HG02623 (cell line): ENCODE measurements around the gene MZT2B.
"Not testable (repeated sequence)": the region's sequence is repeated elsewhere in the genome, so short reads cannot be mapped to it uniquely, and the experiment has no call there.

Experiments
- ATAC-seq: cut with Tn5 transposase; IDR thresholded peaks from one replicate; pipeline ENCODE4 v1.9.1; 2021; ENCODE audit warnings: moderate library complexity; ENCODE audit not compliant: unreplicated experiment

The MZT2B gene

DNA sequence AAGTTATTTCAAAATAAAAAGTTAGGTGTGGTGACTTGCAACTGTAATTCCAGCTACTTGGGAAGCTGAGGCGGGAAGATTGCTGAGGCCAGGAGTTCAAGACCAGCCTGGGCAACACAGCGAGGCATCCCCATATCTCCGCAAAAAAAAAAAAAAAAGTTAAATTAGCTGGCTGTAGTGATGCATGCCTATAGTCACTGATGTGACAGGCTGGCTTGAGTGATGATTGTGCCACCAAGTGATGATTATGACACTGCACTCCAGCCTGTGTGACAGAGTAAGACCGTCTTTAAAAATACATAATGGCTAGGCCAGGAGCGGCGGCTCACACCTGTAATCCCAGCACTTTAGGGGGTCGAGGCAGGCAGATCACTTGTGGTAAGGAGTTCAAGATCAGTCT is 12.2 kb upstream of the MZT2B start:
- no peak for ATAC-seq

DNA sequence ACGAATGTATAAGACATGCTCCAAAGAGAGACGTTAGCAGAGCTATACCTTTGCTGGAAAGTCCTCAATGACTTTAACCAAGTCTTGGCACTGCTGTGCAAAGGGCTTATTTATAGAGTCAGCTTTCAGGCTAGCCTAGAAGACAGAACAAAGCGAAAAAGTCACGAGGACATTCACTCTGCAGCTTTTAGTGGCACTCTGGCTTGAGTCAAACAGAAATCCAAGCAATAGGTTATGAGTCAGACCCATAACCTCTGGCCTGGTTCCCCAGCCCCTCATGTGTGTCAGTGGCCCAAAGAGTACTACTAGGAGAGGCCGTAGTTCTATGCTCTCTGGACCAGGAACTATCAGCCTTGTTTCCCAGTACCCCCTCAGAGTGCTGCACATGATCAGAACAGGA is 7.2 kb upstream of the MZT2B start:
- ATAC-seq = peak; percentile 77

DNA sequence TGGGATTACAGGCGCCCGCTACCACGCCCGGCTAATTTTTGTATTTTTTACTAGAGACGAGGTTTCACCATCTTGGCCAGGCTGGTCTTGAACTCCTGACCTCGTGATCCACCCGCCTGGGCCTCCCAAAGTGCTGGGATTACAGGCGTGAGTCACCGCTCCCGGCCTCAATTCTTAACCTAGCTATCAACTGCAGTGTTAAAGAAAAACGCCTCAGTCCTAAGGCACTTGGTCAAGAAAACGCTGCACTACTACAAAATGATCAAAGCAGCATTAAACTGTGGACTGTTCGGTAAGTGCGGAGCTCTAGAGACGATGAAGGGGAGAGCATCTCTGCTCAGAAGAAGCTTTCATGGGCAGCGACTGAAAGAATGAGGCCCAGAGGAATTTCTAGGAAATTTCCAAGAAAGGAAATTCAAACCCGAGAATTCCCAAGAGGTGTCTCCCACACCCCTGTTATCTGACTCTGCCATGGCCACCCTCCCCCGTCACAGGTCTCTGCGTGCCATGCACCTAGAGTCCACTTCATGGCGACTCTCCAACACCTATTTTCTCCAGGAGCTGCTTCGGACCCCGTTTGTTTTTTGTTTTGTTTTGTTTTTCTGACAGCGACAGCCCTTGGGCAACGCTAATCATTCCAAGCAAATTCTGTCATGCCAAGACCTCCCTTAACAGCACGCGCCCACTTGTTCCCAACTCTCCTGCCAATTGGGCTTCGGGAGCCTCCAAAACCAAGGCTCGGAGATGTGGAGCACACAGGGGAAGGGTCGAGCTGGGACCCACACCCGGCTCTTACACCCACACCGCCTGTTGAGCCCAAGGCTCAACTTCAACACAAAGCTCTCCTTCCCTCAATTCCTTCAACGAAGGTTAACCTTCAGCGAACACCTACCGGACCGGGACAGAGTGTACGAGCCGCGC is 1.4 kb upstream of the MZT2B start:
- ATAC-seq = not testable (repeated sequence)

- peak; percentile 50 for ATAC-seq
Observed at GRCh38 chr2:130181325-130181879, 660 bp upstream of the MZT2B start, which contains the start of gene SMPD4. Gene SMPD4 (minus strand): TSS chr2:130181602. CDS start chr2:130176592, 5,010 bp downstream.

DNA sequence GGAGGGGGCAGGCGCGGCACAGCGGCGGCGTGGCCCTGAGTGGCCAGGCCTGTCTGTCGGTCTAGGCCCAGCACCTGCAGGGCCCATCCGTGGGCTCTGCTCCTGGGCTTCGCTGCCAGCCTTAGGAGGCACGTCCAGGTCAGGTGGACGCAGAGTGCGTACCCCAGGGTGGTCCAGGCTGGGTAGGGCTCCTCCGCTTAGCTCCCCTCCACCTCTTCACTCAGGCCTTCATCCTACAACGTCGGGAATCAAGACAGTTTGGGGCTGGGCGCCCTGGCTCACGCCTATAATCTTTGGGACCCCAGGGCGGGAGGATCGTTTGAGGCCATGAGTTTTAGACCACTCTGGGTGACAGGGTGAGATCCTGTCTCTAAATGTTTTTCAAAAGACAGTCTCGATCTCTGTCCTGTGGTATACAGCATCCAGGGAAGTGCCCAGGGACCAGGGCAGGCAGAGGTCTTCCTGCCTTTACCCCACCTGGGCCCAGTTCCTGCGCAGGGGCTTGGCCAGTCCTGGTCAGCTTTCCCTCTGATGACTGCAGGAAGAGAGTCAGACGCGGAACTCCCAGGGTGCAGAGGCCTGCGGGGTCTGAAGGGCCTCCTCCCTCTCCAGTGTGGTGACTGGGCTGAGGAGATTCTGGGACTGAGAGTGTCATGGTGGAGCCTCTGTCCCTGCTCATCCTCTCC is 907 bp downstream of the MZT2B start:
- not testable (repeated sequence) for ATAC-seq

DNA sequence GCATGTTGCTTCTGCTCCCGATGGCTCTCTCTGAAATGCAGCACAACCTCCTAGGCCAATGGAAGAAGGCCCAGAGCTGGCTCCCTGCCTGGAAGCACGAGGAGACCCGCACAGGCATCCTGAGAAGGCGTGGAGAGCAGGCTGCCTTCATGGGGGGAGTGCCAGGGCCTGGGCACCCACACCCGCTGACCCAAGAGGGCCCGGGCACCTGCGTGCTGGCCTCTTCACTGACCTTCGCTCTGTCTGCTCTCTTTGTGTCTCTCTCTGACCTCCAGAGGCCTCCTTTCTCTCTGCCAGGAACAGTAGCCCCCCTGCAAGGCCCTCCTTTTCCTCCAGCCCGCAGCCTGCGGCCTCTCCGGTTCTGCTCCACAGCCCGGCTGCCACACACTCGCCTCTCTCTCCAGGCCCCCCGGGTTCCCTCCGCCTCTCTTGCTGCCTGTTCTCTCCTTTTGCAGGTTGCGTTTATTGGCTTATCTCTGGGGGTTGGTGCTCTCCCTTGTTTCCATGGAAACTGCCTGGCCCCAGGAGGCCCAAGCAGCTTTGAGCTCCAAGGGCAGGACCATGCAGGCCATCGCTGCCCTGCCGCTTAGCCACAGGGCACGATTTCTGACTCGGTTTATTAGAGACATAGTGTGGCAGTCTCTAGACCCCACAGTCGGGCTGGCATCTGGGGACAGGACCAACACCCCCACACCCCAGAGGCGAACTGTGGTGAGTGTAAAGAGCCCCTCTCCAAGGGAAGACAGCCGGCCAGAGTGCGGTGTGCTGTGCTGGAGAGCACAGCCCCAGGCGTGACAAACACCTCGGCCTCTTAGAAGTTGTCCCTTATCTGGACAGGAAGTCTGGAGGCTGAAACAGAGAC is 1.7 kb downstream of the MZT2B start:
- ATAC-seq = no peak

DNA sequence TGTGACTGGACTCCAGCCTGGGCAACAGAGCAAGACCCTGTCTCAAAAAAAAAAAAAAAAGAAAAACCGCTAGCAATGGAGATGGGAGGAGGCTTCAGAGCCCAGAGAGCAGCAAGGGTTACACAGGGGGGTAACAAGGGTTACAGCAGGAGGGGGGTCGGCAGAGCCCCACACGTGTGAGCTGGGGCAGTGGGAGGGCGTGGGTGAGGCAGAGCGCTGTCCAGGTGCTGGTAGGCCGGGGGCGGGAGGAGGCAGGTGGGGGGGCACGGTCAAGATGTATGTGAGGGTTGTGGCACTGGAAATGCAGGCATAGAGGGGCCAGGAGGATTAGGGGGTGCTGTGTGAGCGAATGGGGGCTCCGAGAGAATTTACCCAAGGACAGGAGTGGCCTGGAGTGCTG is 3.4 kb downstream of the MZT2B start:
- no peak for ATAC-seq

GRCh38 chr2:130185896-130186295 is 3.8 kb downstream of the MZT2B start:
- no peak for ATAC-seq

DNA sequence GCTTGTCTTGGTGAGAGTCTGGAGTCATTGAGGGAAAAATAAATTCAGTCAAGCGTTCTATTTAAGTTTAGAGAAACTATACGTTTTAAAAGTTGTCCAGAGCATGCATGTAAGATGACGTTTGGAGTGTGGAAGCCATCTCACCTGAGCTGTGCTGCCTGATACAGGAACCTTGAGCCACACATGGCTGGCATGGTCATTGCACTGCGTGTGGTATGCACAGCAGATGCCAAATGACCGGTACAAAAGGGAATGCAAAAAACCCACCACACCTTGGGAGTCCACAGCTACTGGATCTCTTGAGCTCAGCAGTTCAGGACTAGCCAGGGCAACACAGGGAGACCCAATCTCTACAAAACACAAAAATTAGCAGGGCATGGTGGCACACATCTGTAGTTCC is 4.3 kb downstream of the MZT2B start:
- ATAC-seq = no peak

DNA sequence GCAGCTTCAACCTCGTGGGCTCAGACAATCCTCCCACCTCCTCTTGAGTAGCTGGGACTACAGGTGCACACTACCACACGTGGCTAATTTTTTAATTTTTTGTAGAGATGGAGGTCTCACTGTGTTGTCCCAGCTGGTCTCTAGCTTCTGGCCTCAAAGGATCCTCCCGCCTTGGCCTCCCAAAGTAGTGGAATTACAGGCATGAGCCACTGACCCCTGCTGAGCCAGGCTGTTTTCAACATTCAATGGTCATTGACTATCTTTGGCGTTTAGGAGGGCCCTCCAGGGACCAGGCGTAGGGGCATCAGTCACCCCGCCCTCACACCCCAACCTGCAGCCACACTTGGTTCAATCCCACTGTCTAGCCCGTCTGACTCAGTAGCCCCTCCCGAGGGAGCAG is 5.2 kb downstream of the MZT2B start:
- ATAC-seq = no peak

GRCh38 chr2:130187859-130188792 is 6.1 kb downstream of the MZT2B start:
- ATAC-seq = not testable (repeated sequence)

- ATAC-seq = not testable (repeated sequence)
Observed at GRCh38 chr2:130188958-130189357, 6.9 kb downstream of the MZT2B start.

DNA sequence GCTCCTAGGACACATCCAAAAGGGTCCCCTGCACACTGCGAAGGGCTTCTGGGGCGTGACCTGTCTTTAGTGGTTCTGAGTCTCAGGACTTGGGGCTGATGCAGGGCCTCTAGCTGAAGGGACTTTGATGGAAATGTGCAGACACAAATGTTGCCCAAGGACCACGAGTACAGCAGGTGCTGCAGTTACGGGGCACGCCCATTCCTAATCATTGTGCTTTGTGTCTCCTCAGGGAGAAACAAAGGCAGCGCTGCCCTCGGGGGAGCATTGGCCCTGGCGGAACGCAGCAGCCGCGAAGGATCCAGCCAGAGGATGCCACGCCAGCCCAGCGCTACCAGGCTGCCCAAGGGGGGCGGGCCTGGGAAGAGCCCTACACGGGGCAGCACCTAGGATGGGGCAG is 8.2 kb downstream of the MZT2B start:
- ATAC-seq = no peak

DNA sequence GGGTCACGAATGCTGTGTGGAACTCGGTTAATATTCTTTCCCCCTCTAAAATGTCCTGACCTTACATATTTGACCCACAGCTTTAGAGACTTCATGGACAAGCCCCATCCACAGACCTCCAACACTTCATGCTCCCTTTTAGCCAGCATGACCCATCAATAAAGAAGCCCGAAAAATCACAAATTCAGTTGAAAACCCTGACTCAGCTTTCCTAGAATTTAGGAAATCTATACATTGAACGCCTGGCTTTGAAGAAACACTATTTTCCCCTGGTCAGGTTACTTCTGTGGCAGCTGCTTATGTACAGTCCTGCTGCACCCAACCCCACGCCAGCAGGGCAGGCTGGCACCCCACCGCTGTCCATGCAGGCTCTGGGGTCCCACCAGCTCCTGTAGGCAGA is 9.3 kb downstream of the MZT2B start:
- not testable (repeated sequence) for ATAC-seq

- ATAC-seq = not testable (repeated sequence)
Observed at GRCh38 chr2:130192451-130192850, 10.4 kb downstream of the MZT2B start.

GRCh38 chr2:130193824-130194223 is 11.8 kb downstream of the MZT2B start:
- ATAC-seq = not testable (repeated sequence)

DNA sequence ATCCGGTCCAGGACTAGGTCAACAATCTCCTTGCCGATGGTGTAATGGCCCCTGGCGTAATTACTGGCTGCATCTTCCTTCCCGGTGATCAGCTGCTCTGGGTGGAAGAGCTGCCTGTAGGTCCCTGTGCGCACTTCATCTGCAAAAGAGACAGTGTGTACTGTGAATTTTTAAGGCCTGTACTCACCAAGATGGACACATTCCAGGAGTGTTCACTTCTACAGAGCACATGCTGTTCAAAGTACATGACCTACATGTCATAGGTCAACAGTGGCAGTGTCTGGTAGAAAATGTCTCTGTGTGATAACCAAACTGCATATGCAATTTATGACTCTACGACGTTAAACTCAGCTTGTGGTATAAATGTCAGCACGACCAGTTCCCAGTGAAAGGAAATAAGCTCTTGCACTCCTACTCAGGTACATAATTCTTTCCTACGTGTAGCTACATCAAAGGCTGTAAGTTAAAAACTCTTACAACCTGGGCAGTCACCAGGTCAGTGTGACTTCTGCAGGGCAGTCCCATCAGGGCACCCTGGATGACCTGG is 13.1 kb downstream of the MZT2B start:
- ATAC-seq = not testable (repeated sequence)

GRCh38 chr2:130196052-130196451 is 14.0 kb downstream of the MZT2B start:
- not testable (repeated sequence) for ATAC-seq

DNA sequence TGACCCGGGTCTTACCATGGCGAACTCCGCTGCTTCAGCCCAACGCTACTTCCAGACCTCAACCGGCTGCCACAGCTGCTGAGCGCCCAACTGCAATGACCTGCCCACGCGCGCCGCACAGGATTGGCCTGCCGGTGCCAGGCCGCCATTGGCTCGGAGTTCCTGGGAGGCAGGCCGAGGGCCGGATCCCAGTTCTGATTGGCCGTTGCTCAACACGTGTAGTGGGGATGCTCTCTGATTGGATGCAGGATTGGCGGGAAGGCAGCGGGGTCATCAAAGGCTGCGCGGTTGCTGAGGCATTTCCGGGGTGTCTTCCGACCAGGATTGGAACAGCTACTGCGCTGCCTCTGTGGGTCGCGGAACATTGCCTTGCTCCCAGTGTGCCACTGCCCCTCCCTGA is 16.3 kb downstream of the MZT2B start, which contains the start of gene TUBA3E:
TSS of gene TUBA3E (minus strand) at position 97 of the 400 bp plus-strand sequence. CDS start at position 18, 79 bp downstream.
- ATAC-seq = no peak
